ENCODE measurements around the gene ARG1. TPM values are rescaled to one million over a fixed set of nuclear protein-coding genes. Genes with fewer than 3 reads are reported as not detected.

ARG1 gene
- total and polyA plus RNA-seq, 2 donors (not counting 1 experiment from before 2014, with no cell fraction given) = not detected

DNA sequence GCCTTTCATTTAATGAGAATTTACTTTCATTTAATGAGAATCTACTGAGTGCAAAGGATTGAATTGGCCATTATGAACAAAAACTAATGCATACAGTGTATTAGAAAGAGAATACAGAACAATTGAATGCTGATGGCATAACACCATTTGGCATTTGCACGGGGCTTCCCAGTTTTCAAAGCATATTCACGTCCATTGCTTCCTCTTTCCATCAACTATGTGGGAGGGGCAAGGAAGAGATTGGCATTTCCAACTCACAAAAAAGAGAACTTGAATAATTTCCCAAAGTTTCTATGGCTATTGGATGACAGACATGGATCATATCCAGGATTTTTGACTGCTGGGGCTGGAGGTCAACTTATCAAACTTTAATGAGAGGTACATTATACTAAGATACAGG, 23.2 kb upstream of the ARG1 start:
- no peaks in the 10 kb centered on the region for H3K79me2 ChIP-seq (ENCODE audit: control insufficient read depth, insufficient read depth, low read length)
- no peak for TF ChIP-seq EZH2 (IDR thresholded peaks at IDR 0.05; ENCODE audit: low read length, missing control alignments)
- TF ChIP-seq, protein P1, sequence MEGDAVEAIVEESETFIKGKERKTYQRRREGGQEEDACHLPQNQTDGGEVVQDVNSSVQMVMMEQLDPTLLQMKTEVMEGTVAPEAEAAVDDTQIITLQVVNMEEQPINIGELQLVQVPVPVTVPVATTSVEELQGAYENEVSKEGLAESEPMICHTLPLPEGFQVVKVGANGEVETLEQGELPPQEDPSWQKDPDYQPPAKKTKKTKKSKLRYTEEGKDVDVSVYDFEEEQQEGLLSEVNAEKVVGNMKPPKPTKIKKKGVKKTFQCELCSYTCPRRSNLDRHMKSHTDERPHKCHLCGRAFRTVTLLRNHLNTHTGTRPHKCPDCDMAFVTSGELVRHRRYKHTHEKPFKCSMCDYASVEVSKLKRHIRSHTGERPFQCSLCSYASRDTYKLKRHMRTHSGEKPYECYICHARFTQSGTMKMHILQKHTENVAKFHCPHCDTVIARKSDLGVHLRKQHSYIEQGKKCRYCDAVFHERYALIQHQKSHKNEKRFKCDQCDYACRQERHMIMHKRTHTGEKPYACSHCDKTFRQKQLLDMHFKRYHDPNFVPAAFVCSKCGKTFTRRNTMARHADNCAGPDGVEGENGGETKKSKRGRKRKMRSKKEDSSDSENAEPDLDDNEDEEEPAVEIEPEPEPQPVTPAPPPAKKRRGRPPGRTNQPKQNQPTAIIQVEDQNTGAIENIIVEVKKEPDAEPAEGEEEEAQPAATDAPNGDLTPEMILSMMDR (conservative IDR thresholded peaks at IDR 0.05 in 1 of 2, IDR thresholded peaks at IDR 0.05 in 1 of 2; ENCODE audit: low read depth in 1 of 2, low read length in 2 of 2) = no peak
- H4K20me1 ChIP-seq (ENCODE audit: control insufficient read depth, extremely low read depth, insufficient read depth, low read length) = no peaks in the 10 kb centered on the region
- no peaks in the 10 kb centered on the region for H3K9me3 ChIP-seq (ENCODE audit: control insufficient read depth, insufficient read depth, low read depth, low read length)
- no peak overlapping the region for H2AFZ ChIP-seq (ENCODE audit: low read length)
- H3K4me2 ChIP-seq (ENCODE audit: extremely low read depth, insufficient read depth, low read length) = no peak overlapping the region
- H3K4me3 ChIP-seq (replicated peaks in 1 of 4; ENCODE audit: control extremely low read depth in 1 of 4, insufficient read depth in 1 of 4, low read depth in 3 of 4, low read length in 4 of 4) = no peak overlapping the region
- H3K9ac ChIP-seq (ENCODE audit: insufficient read depth, low read length) = no peak overlapping the region
- no peaks in the 10 kb centered on the region for H3K36me3 ChIP-seq (ENCODE audit: control insufficient read depth, insufficient read depth, low read length)
- no peaks in the 10 kb centered on the region for H3K4me1 ChIP-seq (ENCODE audit: control insufficient read depth, extremely low read depth, insufficient read depth, low read length)
- no peak for DNase-seq (ENCODE audit: low read depth in 2 of 2)
- peaks cover 6% of the 10 kb centered on the region for H3K27me3 ChIP-seq (ENCODE audit: control insufficient read depth, insufficient read depth, low read length)
- H3K27ac ChIP-seq (ENCODE audit: insufficient read depth, low read length) = no peak overlapping the region

DNA sequence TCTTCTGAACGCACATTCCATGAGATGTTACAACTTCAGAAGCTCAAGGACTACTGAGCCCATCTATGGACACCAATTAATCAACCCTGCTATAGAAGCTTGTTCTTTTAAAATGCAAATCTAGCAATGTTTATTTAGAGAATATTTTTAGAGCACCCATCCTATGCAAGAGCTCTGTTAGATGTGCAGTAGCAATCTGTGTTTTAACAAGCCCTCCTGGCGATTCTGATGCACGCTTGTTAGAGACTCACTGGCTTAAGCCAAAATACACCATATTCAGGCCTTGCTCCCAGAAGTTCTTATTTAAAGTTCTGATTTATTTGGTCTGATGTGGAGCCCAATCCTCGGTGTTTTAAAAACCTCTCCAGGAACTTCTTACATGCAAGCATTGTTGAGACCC, 21.1 kb upstream of the ARG1 start:
- H3K4me1 ChIP-seq (ENCODE audit: control insufficient read depth, extremely low read depth, insufficient read depth, low read length) = no peaks in the 10 kb centered on the region
- no peak for DNase-seq (ENCODE audit: low read depth in 2 of 2)
- no peak overlapping the region for H3K4me3 ChIP-seq (replicated peaks in 1 of 4; ENCODE audit: control extremely low read depth in 1 of 4, insufficient read depth in 1 of 4, low read depth in 3 of 4, low read length in 4 of 4)
- H3K79me2 ChIP-seq (ENCODE audit: control insufficient read depth, insufficient read depth, low read length) = no peaks in the 10 kb centered on the region
- H3K27me3 ChIP-seq (ENCODE audit: control insufficient read depth, insufficient read depth, low read length) = peaks cover 3% of the 10 kb centered on the region
- H3K36me3 ChIP-seq (ENCODE audit: control insufficient read depth, insufficient read depth, low read length) = no peaks in the 10 kb centered on the region
- no peaks in the 10 kb centered on the region for H4K20me1 ChIP-seq (ENCODE audit: control insufficient read depth, extremely low read depth, insufficient read depth, low read length)
- TF ChIP-seq, protein P1 (conservative IDR thresholded peaks at IDR 0.05 in 1 of 2, IDR thresholded peaks at IDR 0.05 in 1 of 2; ENCODE audit: low read depth in 1 of 2, low read length in 2 of 2) = no peak
- no peak for TF ChIP-seq EZH2 (IDR thresholded peaks at IDR 0.05; ENCODE audit: low read length, missing control alignments)
- H2AFZ ChIP-seq (ENCODE audit: low read length) = no peak overlapping the region
- no peaks in the 10 kb centered on the region for H3K9me3 ChIP-seq (ENCODE audit: control insufficient read depth, insufficient read depth, low read depth, low read length)
- H3K4me2 ChIP-seq (ENCODE audit: extremely low read depth, insufficient read depth, low read length) = no peak overlapping the region
- H3K27ac ChIP-seq (ENCODE audit: insufficient read depth, low read length) = no peak overlapping the region
- no peak overlapping the region for H3K9ac ChIP-seq (ENCODE audit: insufficient read depth, low read length)

DNA sequence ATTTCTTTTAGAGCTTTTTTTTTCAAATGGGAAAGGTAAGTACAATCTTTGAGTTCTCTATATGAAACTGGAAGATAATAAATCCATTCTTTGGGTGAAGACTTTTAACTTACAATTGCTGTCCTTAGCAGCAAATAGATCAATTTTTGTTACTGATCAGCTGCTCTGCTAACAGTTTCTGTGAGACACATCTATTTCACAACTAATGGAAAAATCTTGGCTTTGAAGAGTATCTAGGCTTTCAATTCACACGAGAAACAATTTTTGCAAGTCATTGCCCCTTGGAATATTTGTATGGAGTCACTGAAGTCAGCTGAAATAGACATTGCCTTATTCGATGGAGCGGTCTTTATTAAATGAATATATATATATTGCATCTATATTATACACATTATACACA, 20.5 kb upstream of the ARG1 start:
- DNase-seq (ENCODE audit: low read depth in 2 of 2) = no peak
- no peak overlapping the region for H3K4me2 ChIP-seq (ENCODE audit: extremely low read depth, insufficient read depth, low read length)
- TF ChIP-seq, protein P1 (conservative IDR thresholded peaks at IDR 0.05 in 1 of 2, IDR thresholded peaks at IDR 0.05 in 1 of 2; ENCODE audit: low read depth in 1 of 2, low read length in 2 of 2) = no peak
- no peak for TF ChIP-seq EZH2 (IDR thresholded peaks at IDR 0.05; ENCODE audit: low read length, missing control alignments)
- H3K27ac ChIP-seq (ENCODE audit: insufficient read depth, low read length) = no peak overlapping the region
- no peak overlapping the region for H3K4me3 ChIP-seq (replicated peaks in 1 of 4; ENCODE audit: control extremely low read depth in 1 of 4, insufficient read depth in 1 of 4, low read depth in 3 of 4, low read length in 4 of 4)
- no peaks in the 10 kb centered on the region for H3K9me3 ChIP-seq (ENCODE audit: control insufficient read depth, insufficient read depth, low read depth, low read length)
- H3K27me3 ChIP-seq (ENCODE audit: control insufficient read depth, insufficient read depth, low read length) = no peaks in the 10 kb centered on the region
- no peaks in the 10 kb centered on the region for H3K36me3 ChIP-seq (ENCODE audit: control insufficient read depth, insufficient read depth, low read length)
- H3K9ac ChIP-seq (ENCODE audit: insufficient read depth, low read length) = no peak overlapping the region
- H3K4me1 ChIP-seq (ENCODE audit: control insufficient read depth, extremely low read depth, insufficient read depth, low read length) = no peaks in the 10 kb centered on the region
- H4K20me1 ChIP-seq (ENCODE audit: control insufficient read depth, extremely low read depth, insufficient read depth, low read length) = no peaks in the 10 kb centered on the region
- no peak overlapping the region for H2AFZ ChIP-seq (ENCODE audit: low read length)
- H3K79me2 ChIP-seq (ENCODE audit: control insufficient read depth, insufficient read depth, low read length) = no peaks in the 10 kb centered on the region

All from fibroblast of lung (primary cell).